ENCODE results near the gene CATSPERE. TPM values are rescaled to one million over a fixed set of nuclear protein-coding genes. Genes with fewer than 3 reads are reported as not detected.

CATSPERE gene
- total RNA-seq, 4 donors from 2014 or later = 0.49 to 0.58 (median 0.56) TPM; not detected in 1

GRCh38 chr1:244615301-244615700, 154.2 kb downstream of the CATSPERE start:
- TF ChIP-seq CTCF (IDR thresholded peaks at IDR 0.05 in 4 of 5, conservative IDR thresholded peaks at IDR 0.05 in 1 of 5) = no peak
- TF ChIP-seq POLR2A (IDR thresholded peaks at IDR 0.05) = no peak
- Histone ChIP-seq H3K9me3 (no peaks in the 10 kb centered on the region), H3K4me1 (no peaks in the 10 kb centered on the region), H3K27me3 (no peaks in the 10 kb centered on the region), H3K4me3 (no peak overlapping the region), H3K27ac (no peak overlapping the region), H3K36me3 (no peaks in the 10 kb centered on the region)
- DNase-seq (no peak), ATAC-seq (no peak)
- intact Hi-C loops (cut with DNase I; ENCODE audit: low total_unique reads) = no loop called here
- in situ Hi-C loops (cut with MboI; ENCODE audit: low sequenced_read_pairs in 4 of 4) = loop anchor here in 1 of 4 donors (25.0 kb wide), 1 partner anchor 422 kb away; no protein-coding TSS in a partner anchor

GRCh38 chr1:244626709-244627108, 165.6 kb downstream of the CATSPERE start:
- ATAC-seq (no peak), DNase-seq (no peak)
- Histone ChIP-seq H3K36me3 (no peaks in the 10 kb centered on the region), H3K4me3 (no peak overlapping the region), H3K4me1 (no peaks in the 10 kb centered on the region), H3K27me3 (no peaks in the 10 kb centered on the region), H3K27ac (no peak overlapping the region), H3K9me3 (no peaks in the 10 kb centered on the region)
- no peak for TF ChIP-seq POLR2A (IDR thresholded peaks at IDR 0.05)
- TF ChIP-seq CTCF (IDR thresholded peaks at IDR 0.05 in 4 of 5, conservative IDR thresholded peaks at IDR 0.05 in 1 of 5) = no peak
- in situ Hi-C loops (cut with MboI; ENCODE audit: low sequenced_read_pairs in 4 of 4) = no loop called here
- intact Hi-C loops (cut with DNase I; ENCODE audit: low total_unique reads) = no loop called here

- in situ Hi-C loops (cut with MboI; ENCODE audit: low sequenced_read_pairs in 4 of 4) = no loop called here
- Histone ChIP-seq H3K27ac (no peak overlapping the region), H3K9me3 (no peaks in the 10 kb centered on the region), H3K27me3 (no peaks in the 10 kb centered on the region), H3K4me1 (no peaks in the 10 kb centered on the region), H3K4me3 (no peak overlapping the region), H3K36me3 (no peaks in the 10 kb centered on the region)
- DNase-seq = no peak
- no peak for TF ChIP-seq POLR2A (IDR thresholded peaks at IDR 0.05)
- no peak for TF ChIP-seq CTCF (IDR thresholded peaks at IDR 0.05 in 4 of 5, conservative IDR thresholded peaks at IDR 0.05 in 1 of 5)
- ATAC-seq = no peak
- intact Hi-C loops (cut with DNase I; ENCODE audit: low total_unique reads) = no loop called here
Observed at GRCh38 chr1:244628789-244629188, 167.7 kb downstream of the CATSPERE start.

- Histone ChIP-seq H3K4me1 (no peaks in the 10 kb centered on the region), H3K27me3 (no peaks in the 10 kb centered on the region), H3K9me3 (no peaks in the 10 kb centered on the region), H3K27ac (no peak overlapping the region), H3K4me3 (no peak overlapping the region), H3K36me3 (no peaks in the 10 kb centered on the region)
- TF ChIP-seq CTCF (IDR thresholded peaks at IDR 0.05 in 4 of 5, conservative IDR thresholded peaks at IDR 0.05 in 1 of 5) (no peak), POLR2A (IDR thresholded peaks at IDR 0.05) (no peak)
- in situ Hi-C loops (cut with MboI; ENCODE audit: low sequenced_read_pairs in 4 of 4) = no loop called here
- DNase-seq = no peak
- no peak for ATAC-seq
- intact Hi-C loops (cut with DNase I; ENCODE audit: low total_unique reads) = no loop called here
Observed at GRCh38 chr1:244633140-244633539, 172.1 kb downstream of the CATSPERE start.

GRCh38 chr1:244634546-244634945, 173.5 kb downstream of the CATSPERE start:
- no peaks in the 10 kb centered on the region for H3K36me3 ChIP-seq
- intact Hi-C loops (cut with DNase I; ENCODE audit: low total_unique reads) (no loop called here), in situ Hi-C loops (cut with MboI; ENCODE audit: low sequenced_read_pairs in 4 of 4) (no loop called here)

More at GRCh38 chr1:244634546-244634945, 173.5 kb downstream of the CATSPERE start:
- H3K27me3 ChIP-seq = no peaks in the 10 kb centered on the region
- DNase-seq = no peak
- no peak for ATAC-seq
- H3K4me1 ChIP-seq = no peaks in the 10 kb centered on the region
- no peak overlapping the region for H3K4me3 ChIP-seq
- TF ChIP-seq POLR2A (IDR thresholded peaks at IDR 0.05) (no peak), CTCF (IDR thresholded peaks at IDR 0.05 in 4 of 5, conservative IDR thresholded peaks at IDR 0.05 in 1 of 5) (no peak)
- H3K27ac ChIP-seq = no peak overlapping the region
- no peaks in the 10 kb centered on the region for H3K9me3 ChIP-seq
